ENCODE measurements around the gene TBC1D22A. TPM values are rescaled to one million over a fixed set of nuclear protein-coding genes. Genes with fewer than 3 reads are reported as not detected.

TBC1D22A gene
- total RNA-seq, 2 donors from 2014 or later, result 52.4 to 108 TPM

DNA sequence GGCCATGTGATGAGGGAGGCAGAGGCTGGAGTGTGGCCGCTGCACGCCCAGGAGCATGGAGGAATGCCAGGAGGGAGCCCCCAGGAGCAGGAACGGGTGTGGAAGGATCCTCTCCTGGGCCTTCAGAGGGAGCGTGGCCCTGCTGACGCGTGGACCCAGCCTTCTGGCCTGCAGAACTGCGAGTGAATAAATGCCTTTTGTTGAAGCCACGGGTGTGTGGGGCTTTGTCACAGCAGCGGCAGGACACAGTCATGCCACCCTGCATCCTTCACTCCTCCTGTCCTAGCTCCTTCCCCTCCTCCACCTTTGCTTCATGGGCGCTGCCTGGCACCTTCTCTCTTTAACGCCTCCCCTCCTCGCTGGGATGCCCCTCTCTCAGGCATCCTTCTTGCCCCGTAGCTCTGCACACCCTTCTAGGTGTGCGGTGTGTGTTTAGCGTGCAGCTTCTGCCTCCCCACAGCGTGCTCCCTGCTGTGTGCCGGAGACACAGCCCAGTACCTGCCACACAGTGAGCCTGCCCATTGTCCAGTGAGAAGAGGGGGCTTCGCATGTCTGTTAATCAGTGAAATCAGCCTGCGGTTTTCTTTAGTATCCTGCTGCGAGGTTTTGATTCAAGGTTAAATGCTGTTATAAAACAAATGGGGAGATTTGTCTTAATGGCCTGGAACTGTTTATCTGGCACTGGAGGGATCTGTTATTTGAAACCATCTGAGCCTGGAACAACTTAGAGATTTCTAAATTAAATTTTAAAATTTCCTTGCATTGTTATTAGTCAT lies 459.6 kb downstream of the TBC1D22A start:
- Mint-ChIP-seq H3K27ac (no peak overlapping the region), H3K36me3 (ENCODE audit: low read depth) (no peaks in the 10 kb centered on the region), H3K4me3 (no peak overlapping the region), H3K9me3 (no peaks in the 10 kb centered on the region), H3K27me3 (no peaks in the 10 kb centered on the region), H3K4me1 (peaks cover 4% of the 10 kb centered on the region)
- ATAC-seq (replicated peaks), result no peak

Other genes starting within 250 kb of the TBC1D22A start
- gene CELSR1, start 225.0 kb upstream of the TBC1D22A start, total RNA-seq, result under 1 TPM; 0.32 to 0.48 TPM
- 10 to 100 TPM; 23.6 to 51.0 TPM for gene GRAMD4, start 142.3 kb upstream of the TBC1D22A start, total RNA-seq
- 100 to 1,000 TPM in 1 of 2 donors, 10 to 100 TPM in 1; 90.7 to 124 TPM for gene CERK, start 24.4 kb upstream of the TBC1D22A start, total RNA-seq